Measurements from ENCODE around the gene CHST9.

- TF ChIP-seq CTCF (IDR thresholded peaks at IDR 0.05; ENCODE audit: low read depth, low read length) = no peak
- no peak for TF ChIP-seq EZH2phosphoT487 (IDR thresholded peaks at IDR 0.05; ENCODE audit: low read depth)
These were observed 256.3 kb downstream of the CHST9 start for GRCh38 chr18:26928670-26929313.

Data from OCI-LY3 (cell line).